B cell (primary cell): Measurements from ENCODE around the gene BCAR1. TPM values are rescaled to one million over a fixed set of nuclear protein-coding genes. Genes with fewer than 3 reads are reported as not detected.

ENCODE experiments used
- ATAC-seq: fragments of 200-7000 bp; cut with Tn5 transposase; one replicate; pipeline ENCODE4 v1.10.0; 2021; ENCODE audit warnings: low read depth, mild to moderate bottlenecking, moderate number of reproducible peaks, moderate library complexity
- CTCF ChIA-PET: fragments of 350-600 bp; sonication (Branson Sonifier 250); formaldehyde crosslinking; loops from one replicate; lab custom pipeline; 2021; ENCODE audit warnings: antibody characterized with exemption, inconsistent platforms; lab: Charles Lee
- POLR2A ChIA-PET: fragments of 350-600 bp; sonication (Branson Sonifier 250); formaldehyde crosslinking; loops from one replicate; lab custom pipeline; 2021; ENCODE audit warnings: antibody characterized with exemption; lab: Charles Lee
- DNase-seq: peaks from one replicate; pipeline ENCODE4 v3.0.0; 2013
- H2AFZ ChIP-seq: 2 replicates; pipeline ENCODE4 v1.6.1; 2012; ENCODE audit warnings: mild to moderate bottlenecking, low read depth, low read length; ENCODE audit not compliant: insufficient read depth, poor library complexity, severe bottlenecking
- H3K27ac ChIP-seq, 2 donors: 1 replicate in 1 of 2; 2 replicates in 1 of 2; pipeline ENCODE4 v1.5.1; 2012 to 2013; ENCODE audit warnings: low read length in 2 of 2, mild to moderate bottlenecking in 2 of 2, moderate library complexity in 1 of 2
- H3K27me3 ChIP-seq, 4 experiments: fragments of 200-600 bp in 1 of 4; sonication (generic) in 1 of 4; replicated peaks in 1 of 4; 1 replicate in 2 of 4; 2 replicates in 2 of 4; pipeline versions ENCODE4 v1.6.1 to v1.7.0; 2013 to 2016; ENCODE audit warnings: low read length in 3 of 4, mild to moderate bottlenecking in 2 of 4, mixed read lengths in 1 of 4, moderate library complexity in 1 of 4; ENCODE audit not compliant: insufficient read depth in 4 of 4, control insufficient read depth in 3 of 4; ENCODE audit errors: control extremely low read depth in 1 of 4
- H3K36me3 ChIP-seq, 2 experiments: replicated peaks in 1 of 2; 1 replicate in 1 of 2; 2 replicates in 1 of 2; pipeline versions ENCODE4 v1.6.1 to v1.7.1; 2013; ENCODE audit warnings: low read length in 1 of 2; ENCODE audit not compliant: insufficient read depth in 2 of 2, control insufficient read depth in 1 of 2; ENCODE audit errors: control extremely low read depth in 1 of 2, extremely low read depth in 1 of 2
- H3K4me1 ChIP-seq, 2 donors: fragments of 200-600 bp in 1 of 2; sonication (generic) in 1 of 2; 1 replicate in 1 of 2; 2 replicates in 1 of 2; pipeline versions ENCODE4 v1.5.1 to v1.6.1; 2013 to 2017; ENCODE audit warnings: low read length in 2 of 2; ENCODE audit not compliant: control insufficient read depth in 2 of 2, insufficient read depth in 2 of 2
- H3K4me2 ChIP-seq: replicated peaks from 2 replicates; pipeline ENCODE3; 2012; ENCODE audit warnings: mild to moderate bottlenecking, low read depth, low read length; ENCODE audit not compliant: poor library complexity, severe bottlenecking
- H3K4me3 ChIP-seq, 5 experiments: fragments of 200-600 bp in 1 of 5; sonication (generic) in 1 of 5; 1 replicate in 3 of 5; 2 replicates in 2 of 5; pipeline versions ENCODE4 v1.5.1 to v1.7.0; 2011 to 2016; ENCODE audit warnings: low read length in 4 of 5, mild to moderate bottlenecking in 4 of 5, low read depth in 2 of 5, control low read depth in 1 of 5, moderate library complexity in 1 of 5; ENCODE audit not compliant: insufficient read depth in 1 of 5; ENCODE audit errors: control extremely low read depth in 1 of 5, extremely low read depth in 1 of 5
- H3K79me2 ChIP-seq: fragments of 200-600 bp; sonication (generic); one replicate; pipeline ENCODE4 v1.6.0; 2016; ENCODE audit warnings: low read length; ENCODE audit not compliant: control insufficient read depth, insufficient read depth
- H3K9ac ChIP-seq: fragments of 200-600 bp; sonication (generic); 2 replicates; pipeline ENCODE4 v1.6.1; 2017; ENCODE audit warnings: mild to moderate bottlenecking, low read length, moderate library complexity
- H3K9me3 ChIP-seq, 3 donors: one replicate each; pipeline versions ENCODE4 v1.6.1 to v1.7.1; 2013; ENCODE audit warnings: low read length in 2 of 3; ENCODE audit not compliant: control insufficient read depth in 2 of 3, insufficient read depth in 1 of 3; ENCODE audit errors: control extremely low read depth in 1 of 3
- H4K20me1 ChIP-seq: 2 replicates; pipeline ENCODE4 v1.6.0; 2012; ENCODE audit warnings: mild to moderate bottlenecking, low read length; ENCODE audit not compliant: insufficient read depth, control insufficient read depth, poor library complexity, severe bottlenecking
- H3K27ac Mint-ChIP-seq: one replicate; pipeline ENCODE4 v1.8.0; 2021; ENCODE audit warnings: mixed read lengths
- H3K27me3 Mint-ChIP-seq: one replicate; pipeline ENCODE4 v1.8.0; 2021; ENCODE audit warnings: mixed read lengths
- H3K4me1 Mint-ChIP-seq: one replicate; pipeline ENCODE4 v1.8.0; 2021; ENCODE audit warnings: mixed read lengths
- H3K4me3 Mint-ChIP-seq: one replicate; pipeline ENCODE4 v1.8.0; 2021; ENCODE audit warnings: mixed read lengths
- H3K9me3 Mint-ChIP-seq: one replicate; pipeline ENCODE4 v1.8.0; 2022; ENCODE audit warnings: mixed read lengths; ENCODE audit not compliant: insufficient read depth
- CTCF ChIP-seq: fragments of 200-600 bp; IDR thresholded peaks from one replicate; pipeline ENCODE4 v1.8.0; 2022; ENCODE audit warnings: antibody characterized with exemption, mild to moderate bottlenecking
- EZH2 ChIP-seq: IDR thresholded peaks from 2 replicates; pipeline ENCODE4 v1.6.1; 2012; ENCODE audit warnings: borderline replicate concordance, low read depth, mild to moderate bottlenecking, moderate library complexity, low read length; ENCODE audit not compliant: insufficient read depth, poor library complexity, severe bottlenecking
- WGBS: methylation state at CpG from one replicate; pipeline ENCODE4 v1.1.5; 2013; ENCODE audit warnings: missing lambda C conversion rate; ENCODE audit not compliant: insufficient coverage; 5-methylcytosine and 5-hydroxymethylcytosine counted together
- intact Hi-C: fragments of 100-400 bp; cut with micrococcal nuclease; formaldehyde crosslinking; loops from one replicate; pipeline ENCODE4 v1.10.0; 2022
- polyA plus RNA-seq: library from polyadenylated mRNA; depleted of rRNA; stranded (reverse); fragments of >200 nt; gene quantifications from 2 replicates; pipeline ENCODE4 v1.2.3, GENCODE V29; 2012
- total RNA-seq, 2 donors: library from RNA; stranded (reverse); fragments of 120-200 nt in 1 of 2; gene quantifications; 1 replicate in 1 of 2; 2 replicates in 1 of 2; pipeline versions ENCODE4 v1.2.3 to v1.2.4, GENCODE V29; 2013 to 2022

Gene BCAR1
- total and polyA plus RNA-seq, 2 donors (not counting 1 experiment from before 2014, with no cell fraction given): not detected

GRCh38 chr16:75188832-75189477 lies 62.5 kb downstream of the BCAR1 start:
- H3K4me1 Mint-ChIP-seq: no peaks in the 10 kb centered on the region
- H3K27ac ChIP-seq: no peak overlapping the region
- no peaks in the 10 kb centered on the region for H3K79me2 ChIP-seq
- no peak for ATAC-seq
- H3K27me3 Mint-ChIP-seq: peaks cover 20% of the 10 kb centered on the region
- DNase-seq: no peak
- no peaks in the 10 kb centered on the region for H3K4me1 ChIP-seq
- H3K4me3 ChIP-seq: no peak overlapping the region
- H3K27me3 ChIP-seq: peaks cover 0 to 11% (median 0%) of the 10 kb centered on the region in 4 experiments
- H3K27ac Mint-ChIP-seq: no peak overlapping the region
- H3K36me3 ChIP-seq: no peaks in the 10 kb centered on the region
- no peaks in the 10 kb centered on the region for H3K9me3 Mint-ChIP-seq
- intact Hi-C loops: no loop called here
- no peaks in the 10 kb centered on the region for H4K20me1 ChIP-seq
- CTCF ChIA-PET: interaction anchor here (1.4 to 2.1 kb wide), 2 partner anchors 10 to 575 kb away, joined by 4 to 10 read pairs; no protein-coding TSS in a partner anchor
- H2AFZ ChIP-seq: no peak overlapping the region
- no peak overlapping the region for H3K9ac ChIP-seq
- H3K4me2 ChIP-seq: no peak overlapping the region
- TF ChIP-seq CTCF (no peak), EZH2 (no peak)
- POLR2A ChIA-PET: no interaction called here
- H3K9me3 ChIP-seq: peaks cover 0 to 8% (median 0%) of the 10 kb centered on the region in 3 donors
- 90% methylated on average over 14 of the region's 14 CpGs for WGBS
- H3K4me3 Mint-ChIP-seq: no peak overlapping the region

DNA sequence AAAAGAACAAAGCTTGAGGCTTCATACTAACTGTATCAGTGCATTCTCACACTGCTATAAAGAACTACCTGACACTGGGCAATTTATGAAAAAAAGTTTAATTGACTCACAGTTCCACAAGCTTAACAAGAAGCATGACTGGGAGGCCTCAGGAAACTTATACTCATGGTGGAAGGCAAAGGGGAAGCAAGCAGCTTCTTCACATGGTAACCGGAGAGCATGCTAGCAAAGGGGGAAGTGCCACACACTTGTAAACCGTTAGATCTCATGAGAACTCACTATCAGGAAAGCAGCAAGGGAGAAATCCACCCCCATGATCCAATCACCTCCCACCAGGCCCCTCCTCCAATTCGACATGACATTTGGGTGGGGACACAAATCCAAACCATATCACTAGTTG lies 69.8 kb downstream of the BCAR1 start:
- Histone ChIP-seq H3K79me2 (no peaks in the 10 kb centered on the region), H3K4me2 (no peak overlapping the region), H4K20me1 (no peaks in the 10 kb centered on the region), H3K9me3 (peaks cover 1 to 16% (median 5%) of the 10 kb centered on the region in 3 donors), H3K27me3 (no peaks in the 10 kb centered on the region), H2AFZ (no peak overlapping the region), H3K9ac (no peak overlapping the region), H3K4me1 (no peaks in the 10 kb centered on the region), H3K36me3 (no peaks in the 10 kb centered on the region), H3K27ac (no peak overlapping the region), H3K4me3 (no peak overlapping the region)
- CTCF ChIA-PET: no interaction called here
- POLR2A ChIA-PET: no interaction called here
- Mint-ChIP-seq H3K27ac (no peak overlapping the region), H3K4me1 (no peaks in the 10 kb centered on the region), H3K4me3 (no peak overlapping the region), H3K9me3 (peaks cover 9% of the 10 kb centered on the region), H3K27me3 (peaks cover 12% of the 10 kb centered on the region)
- no peak for TF ChIP-seq EZH2
- TF ChIP-seq CTCF: no peak
- intact Hi-C loops: no loop called here
- DNase-seq (no peak), ATAC-seq (no peak)
- WGBS: 27% methylated on average over 3 of the region's 3 CpGs
